MM.1S (cell line): ENCODE results near the gene GATAD2B.

Source experiments
- DNase-seq: peaks from one replicate; pipeline ENCODE4 v3.0.0-alpha.2; 2015
- H2AFZ ChIP-seq: fragments of 300-600 bp; sonication (generic); 2 replicates; pipeline ENCODE4 v1.6.0; 2016; ENCODE audit warnings: antibody characterized with exemption, low read length
- H3F3A ChIP-seq: fragments of 300-600 bp; sonication (generic); 2 replicates; pipeline ENCODE4 v1.6.1; 2016; ENCODE audit warnings: mild to moderate bottlenecking, antibody characterized with exemption, low read length, moderate library complexity, mixed read lengths; ENCODE audit not compliant: insufficient read depth
- H3K27ac ChIP-seq: fragments of 300-600 bp; sonication (generic); 2 replicates; pipeline ENCODE4 v1.5.1; 2016; ENCODE audit warnings: mild to moderate bottlenecking, low read length
- H3K27me3 ChIP-seq: fragments of 300-600 bp; sonication (generic); replicated peaks from 2 replicates; pipeline ENCODE4 v1.6.0; 2016; ENCODE audit warnings: low read length; ENCODE audit not compliant: insufficient read depth
- H3K36me3 ChIP-seq: fragments of 300-600 bp; sonication (generic); replicated peaks from 2 replicates; pipeline ENCODE4 v1.6.1; 2016; ENCODE audit warnings: mild to moderate bottlenecking, low read length, mixed read lengths; ENCODE audit not compliant: insufficient read depth
- H3K4me1 ChIP-seq: fragments of 300-600 bp; sonication (generic); 2 replicates; pipeline ENCODE4 v1.6.1; 2016; ENCODE audit warnings: low read length, mixed read lengths
- H3K4me2 ChIP-seq: fragments of 300-600 bp; sonication (generic); 2 replicates; pipeline ENCODE4 v1.6.0; 2016; ENCODE audit warnings: low read depth, low read length
- H3K4me3 ChIP-seq: fragments of 300-600 bp; sonication (generic); 2 replicates; pipeline ENCODE4 v1.5.1; 2016; ENCODE audit warnings: low read length, mixed read lengths
- H3K79me2 ChIP-seq: fragments of 300-600 bp; sonication (generic); 2 replicates; pipeline ENCODE4 v1.6.1; 2016; ENCODE audit warnings: mixed run types, low read length, mixed read lengths
- H3K9ac ChIP-seq: fragments of 300-600 bp; sonication (generic); 2 replicates; pipeline ENCODE4 v1.6.1; 2016; ENCODE audit warnings: low read length, mixed read lengths
- H3K9me2 ChIP-seq: fragments of 300-600 bp; sonication (generic); replicated peaks from 2 replicates; pipeline ENCODE4 v1.6.1; 2016; ENCODE audit warnings: mild to moderate bottlenecking, low read length, mixed read lengths; ENCODE audit not compliant: insufficient read depth
- H3K9me3 ChIP-seq: fragments of 300-600 bp; sonication (generic); replicated peaks from 2 replicates; pipeline ENCODE4 v1.6.1; 2016; ENCODE audit warnings: mild to moderate bottlenecking, low read length, mixed read lengths; ENCODE audit not compliant: insufficient read depth
- H4K20me1 ChIP-seq: fragments of 300-600 bp; sonication (generic); 2 replicates; pipeline ENCODE4 v1.6.1; 2016; ENCODE audit warnings: mild to moderate bottlenecking, low read length, moderate library complexity, mixed read lengths; ENCODE audit not compliant: insufficient read depth
- CTCF ChIP-seq: fragments of 300-600 bp; sonication (generic); IDR thresholded peaks from 2 replicates; pipeline ENCODE4 v1.5.1; 2016; ENCODE audit warnings: antibody characterized with exemption, low read length, mixed read lengths
- EZH2 ChIP-seq: fragments of 300-600 bp; sonication (generic); optimal IDR thresholded peaks from 2 replicates; pipeline ENCODE3; 2017; ENCODE audit warnings: low read depth, mild to moderate bottlenecking, antibody characterized with exemption, low read length, mixed read lengths
- EZH2phosphoT487 ChIP-seq: fragments of 300-600 bp; sonication (generic); IDR thresholded peaks from 2 replicates; pipeline ENCODE4 v1.6.1; 2018; ENCODE audit warnings: antibody characterized with exemption, low read length

The GATAD2B gene

DNA sequence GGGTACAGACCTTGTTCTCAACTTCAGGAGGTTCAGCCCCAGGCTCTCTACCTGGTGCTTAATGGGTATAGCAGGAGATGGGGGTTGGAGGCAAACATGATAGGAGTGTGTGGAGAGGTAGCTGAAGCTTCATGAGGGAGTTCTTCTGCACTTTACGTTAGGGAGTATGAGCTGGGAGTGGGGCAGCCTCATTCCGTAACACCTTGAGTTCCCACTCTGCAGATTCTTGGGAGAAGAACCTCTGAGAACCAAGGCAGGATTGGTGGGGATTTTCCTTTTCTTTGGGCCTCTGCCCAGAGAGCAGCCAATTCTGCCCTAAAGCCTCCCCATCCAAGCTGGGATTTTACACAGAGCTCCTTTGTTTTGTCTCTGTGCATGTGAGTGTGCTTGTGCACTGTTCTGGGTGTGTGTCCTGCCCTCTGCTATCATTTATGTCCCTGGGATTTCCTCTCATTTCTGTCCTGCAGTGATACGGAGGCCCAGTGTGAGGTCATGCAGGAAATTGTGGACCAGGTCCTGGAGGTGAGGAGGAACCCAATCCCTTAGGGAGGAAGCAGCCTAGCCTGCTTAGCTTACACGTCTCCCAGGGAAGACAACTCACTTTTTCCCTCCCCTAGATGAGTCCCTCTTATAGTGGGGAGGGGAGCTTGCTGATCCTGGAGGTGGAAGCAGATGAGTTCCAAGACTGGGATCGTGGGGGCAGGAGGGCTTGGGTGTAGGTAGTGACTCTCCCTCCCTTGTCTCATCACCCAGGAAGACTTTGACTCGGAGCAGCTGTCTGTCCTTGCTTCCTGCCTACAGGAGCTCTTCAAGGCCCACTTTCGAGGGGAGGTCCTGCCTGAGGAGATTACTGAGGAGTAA lies 159.2 kb downstream of the GATAD2B start:
- H3K4me2 ChIP-seq: no peak overlapping the region
- DNase-seq: no peak
- H4K20me1 ChIP-seq: no peaks in the 10 kb centered on the region
- no peaks in the 10 kb centered on the region for H3K4me1 ChIP-seq
- H2AFZ ChIP-seq: no peak overlapping the region
- no peaks in the 10 kb centered on the region for H3K27me3 ChIP-seq
- no peak for TF ChIP-seq EZH2phosphoT487
- TF ChIP-seq EZH2: no peak
- TF ChIP-seq CTCF: no peak
- no peaks in the 10 kb centered on the region for H3F3A ChIP-seq
- no peak overlapping the region for H3K4me3 ChIP-seq
- H3K9me2 ChIP-seq: no peaks in the 10 kb centered on the region
- H3K9ac ChIP-seq: no peak overlapping the region
- no peaks in the 10 kb centered on the region for H3K36me3 ChIP-seq
- H3K79me2 ChIP-seq: no peaks in the 10 kb centered on the region
- H3K27ac ChIP-seq: no peak overlapping the region
- no peaks in the 10 kb centered on the region for H3K9me3 ChIP-seq

DNA sequence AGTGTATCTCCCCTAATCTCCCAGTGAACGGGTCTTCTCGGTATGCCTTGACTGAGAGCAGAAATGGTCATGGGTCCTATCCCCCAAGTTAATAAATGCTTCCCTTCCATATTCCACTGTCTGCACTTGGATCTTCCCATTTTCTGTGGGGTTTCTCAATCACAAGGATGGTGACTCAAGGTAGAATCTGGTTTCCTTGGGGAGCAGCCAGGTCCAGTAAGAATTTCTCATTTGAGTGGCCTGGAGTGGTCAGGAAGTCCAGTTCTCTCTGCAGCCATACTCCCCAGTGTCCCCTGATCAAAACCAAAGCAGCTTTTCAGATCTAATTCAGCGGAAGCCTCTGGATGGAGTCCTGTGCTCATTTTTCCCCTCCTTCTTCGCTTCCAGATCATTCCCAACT lies 162.3 kb downstream of the GATAD2B start:
- no peaks in the 10 kb centered on the region for H3K79me2 ChIP-seq
- H3K4me1 ChIP-seq: no peaks in the 10 kb centered on the region
- H3K9ac ChIP-seq: no peak overlapping the region
- no peaks in the 10 kb centered on the region for H3K36me3 ChIP-seq
- no peaks in the 10 kb centered on the region for H4K20me1 ChIP-seq
- H3K27ac ChIP-seq: no peak overlapping the region
- H3K4me2 ChIP-seq: no peak overlapping the region
- DNase-seq: no peak
- H3K4me3 ChIP-seq: no peak overlapping the region
- H3K27me3 ChIP-seq: no peaks in the 10 kb centered on the region
- no peaks in the 10 kb centered on the region for H3F3A ChIP-seq
- no peaks in the 10 kb centered on the region for H3K9me2 ChIP-seq
- no peaks in the 10 kb centered on the region for H3K9me3 ChIP-seq
- TF ChIP-seq EZH2 (no peak), CTCF (no peak), EZH2phosphoT487 (no peak)
- H2AFZ ChIP-seq: no peak overlapping the region
